ENCODE results near the gene SLC22A23.

Gene SLC22A23, protein sequence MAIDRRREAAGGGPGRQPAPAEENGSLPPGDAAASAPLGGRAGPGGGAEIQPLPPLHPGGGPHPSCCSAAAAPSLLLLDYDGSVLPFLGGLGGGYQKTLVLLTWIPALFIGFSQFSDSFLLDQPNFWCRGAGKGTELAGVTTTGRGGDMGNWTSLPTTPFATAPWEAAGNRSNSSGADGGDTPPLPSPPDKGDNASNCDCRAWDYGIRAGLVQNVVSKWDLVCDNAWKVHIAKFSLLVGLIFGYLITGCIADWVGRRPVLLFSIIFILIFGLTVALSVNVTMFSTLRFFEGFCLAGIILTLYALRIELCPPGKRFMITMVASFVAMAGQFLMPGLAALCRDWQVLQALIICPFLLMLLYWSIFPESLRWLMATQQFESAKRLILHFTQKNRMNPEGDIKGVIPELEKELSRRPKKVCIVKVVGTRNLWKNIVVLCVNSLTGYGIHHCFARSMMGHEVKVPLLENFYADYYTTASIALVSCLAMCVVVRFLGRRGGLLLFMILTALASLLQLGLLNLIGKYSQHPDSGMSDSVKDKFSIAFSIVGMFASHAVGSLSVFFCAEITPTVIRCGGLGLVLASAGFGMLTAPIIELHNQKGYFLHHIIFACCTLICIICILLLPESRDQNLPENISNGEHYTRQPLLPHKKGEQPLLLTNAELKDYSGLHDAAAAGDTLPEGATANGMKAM

GRCh38 chr6:3456898-3457709 lies at the start of gene SLC22A23:
Gene SLC22A23 (minus strand): TSS chr6:3457050. CDS start chr6:3456559, 491 bp downstream.
- DNase-seq, result peak; percentile 83

DNA sequence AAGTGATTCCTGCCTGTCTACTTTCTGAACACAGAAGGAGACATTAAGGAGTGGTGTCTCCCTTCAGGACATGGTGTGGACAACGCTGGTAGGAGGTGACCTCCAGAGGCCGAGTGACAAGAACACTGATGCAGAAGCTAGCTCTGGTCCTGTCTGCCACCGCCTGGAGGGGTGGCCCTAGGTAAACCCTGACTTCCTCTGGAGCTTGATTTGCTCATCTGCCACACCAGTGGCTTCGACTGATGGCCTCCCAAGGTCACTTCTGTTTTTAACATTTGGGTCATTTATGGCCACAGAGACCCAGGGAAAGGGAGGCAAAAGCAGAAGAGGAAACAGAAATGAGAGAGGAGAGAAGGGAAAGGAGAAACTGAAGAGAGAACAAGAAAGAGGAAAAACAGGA lies 49.4 kb upstream of the SLC22A23 start:
- DNase-seq, result no peak

DNA sequence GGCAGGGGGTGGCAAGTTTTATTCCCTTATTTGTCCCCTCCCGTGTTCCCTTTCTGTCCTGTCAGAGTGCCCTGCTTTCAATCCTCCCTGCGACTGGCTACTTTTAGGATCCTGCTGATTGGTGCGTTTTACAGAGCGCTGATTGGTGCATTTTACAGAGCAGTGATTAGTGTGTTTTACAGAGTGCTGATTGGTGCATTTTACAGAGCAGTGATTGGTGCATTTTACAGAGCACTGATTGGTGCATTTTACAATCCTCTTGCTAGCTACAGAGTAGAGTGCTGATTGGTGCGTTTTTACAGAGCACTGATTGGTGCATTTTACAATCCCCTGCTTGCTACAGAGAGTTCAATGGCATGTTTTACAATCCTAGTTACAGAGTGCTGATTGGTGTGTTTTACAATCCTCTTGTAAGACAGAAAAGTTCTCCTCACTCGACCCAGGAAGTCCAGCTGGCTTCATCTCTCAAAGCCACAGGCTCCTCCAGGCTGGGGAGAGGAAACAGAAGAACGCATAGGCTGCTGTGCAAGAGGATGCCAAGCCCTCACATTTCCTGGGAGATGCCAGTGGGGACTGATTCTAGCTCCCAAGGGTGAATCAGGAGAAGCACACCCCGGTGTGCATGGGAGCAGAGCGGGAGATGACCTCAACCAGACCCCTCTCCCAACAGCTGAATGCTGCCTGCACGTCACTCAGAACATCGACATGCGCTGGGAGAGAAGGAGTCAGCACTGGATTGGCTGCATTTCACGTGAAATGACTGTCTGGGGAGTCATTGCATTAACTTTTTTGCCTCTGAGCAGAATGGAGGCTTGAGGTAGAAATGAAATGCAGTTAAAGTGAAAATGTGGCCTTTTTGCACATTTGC lies 48.3 kb upstream of the SLC22A23 start:
- no peak for DNase-seq

DNA sequence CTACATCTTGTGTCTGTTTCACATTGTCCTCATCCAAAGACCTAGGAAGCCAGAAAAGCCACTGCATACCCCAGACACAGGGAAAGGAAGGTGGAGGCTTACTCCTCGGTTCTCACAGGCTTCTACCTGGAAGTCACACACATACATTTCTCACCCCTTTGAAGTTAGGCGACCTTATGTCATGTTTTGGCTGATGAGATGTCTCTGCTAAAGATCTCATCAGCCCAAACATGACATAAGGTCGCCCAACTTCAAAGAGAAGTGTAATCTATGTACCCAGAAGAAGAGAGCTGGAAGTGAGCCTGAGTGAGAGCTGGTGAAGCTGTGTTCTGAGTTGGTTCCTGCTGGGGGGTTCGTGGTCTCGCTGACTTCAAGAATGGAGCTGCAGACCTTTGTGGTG lies 47.5 kb upstream of the SLC22A23 start:
- no peak for DNase-seq

DNA sequence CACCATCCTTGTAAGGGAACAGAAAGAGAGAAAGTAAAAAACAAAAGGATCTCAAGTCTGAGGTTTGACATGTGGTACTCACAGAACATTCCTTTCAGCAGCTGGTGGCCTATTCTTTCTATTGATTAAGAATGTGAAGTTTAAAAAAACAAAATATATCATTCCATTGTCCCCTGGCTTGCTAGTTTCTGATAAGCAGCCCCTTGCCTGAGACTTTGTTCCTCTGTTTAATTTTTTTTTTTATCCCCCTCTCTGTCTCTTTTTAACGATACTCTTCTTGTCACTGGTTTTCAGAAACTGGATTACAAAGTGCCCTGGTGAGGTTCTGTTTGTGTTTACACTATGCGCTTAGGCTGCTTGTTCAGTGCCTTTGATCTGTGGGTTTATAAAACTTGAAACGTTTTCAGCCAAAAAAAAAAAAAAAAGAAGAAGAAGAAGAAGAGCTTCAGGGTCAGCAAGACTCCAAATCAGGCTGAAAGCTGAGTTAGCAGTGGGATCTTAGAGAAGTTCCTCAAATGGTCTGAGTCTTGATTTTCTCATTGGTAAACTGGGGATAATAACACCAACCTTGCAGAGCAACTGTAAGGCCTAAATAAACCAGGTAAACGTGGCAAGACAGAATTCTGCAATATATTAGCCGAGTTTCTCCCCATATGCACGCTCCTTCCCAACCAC lies 45.1 kb upstream of the SLC22A23 start:
- DNase-seq, result no peak

GRCh38 chr6:3500262-3501014 lies 43.6 kb upstream of the SLC22A23 start:
- DNase-seq, result no peak

DNA sequence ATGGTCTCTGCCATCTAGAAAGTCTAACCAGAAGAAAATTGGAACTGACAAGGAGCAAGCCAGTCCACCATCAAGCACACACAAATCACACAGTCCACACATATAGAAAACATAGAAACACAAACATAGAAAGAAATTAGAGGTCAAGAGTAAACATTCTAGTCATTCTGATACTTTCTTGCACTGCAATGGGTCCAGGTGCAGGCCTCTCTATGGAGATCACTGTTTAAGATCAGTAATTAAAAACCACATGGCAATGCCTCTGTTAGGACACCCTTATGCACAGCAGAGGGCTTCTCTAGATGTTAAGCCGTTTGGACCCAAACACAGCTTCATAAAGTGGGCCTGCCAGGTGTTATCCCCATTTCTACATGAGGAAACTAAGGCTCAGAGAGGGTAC lies 42.8 kb upstream of the SLC22A23 start:
- no peak for DNase-seq

DNA sequence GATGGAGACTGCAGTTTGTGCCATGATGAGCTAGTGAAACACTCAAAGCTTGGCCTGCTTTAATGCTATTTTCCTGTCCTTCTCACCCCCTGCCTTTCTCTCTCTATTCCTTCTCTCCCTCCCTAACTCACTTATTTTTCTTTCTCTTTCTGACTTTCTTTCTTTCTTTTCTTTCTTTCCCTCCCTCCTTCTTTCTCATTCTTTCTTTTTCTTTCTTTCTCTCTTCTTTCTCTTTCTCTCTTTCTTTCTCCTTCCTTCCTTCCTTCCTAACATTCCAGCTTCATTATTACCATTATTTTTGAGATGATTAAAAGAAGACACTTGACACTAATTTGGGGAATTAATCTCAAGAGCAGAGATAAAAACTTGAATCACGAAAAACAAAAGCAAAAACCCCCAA lies 39.5 kb upstream of the SLC22A23 start:
- DNase-seq, result no peak

DNA sequence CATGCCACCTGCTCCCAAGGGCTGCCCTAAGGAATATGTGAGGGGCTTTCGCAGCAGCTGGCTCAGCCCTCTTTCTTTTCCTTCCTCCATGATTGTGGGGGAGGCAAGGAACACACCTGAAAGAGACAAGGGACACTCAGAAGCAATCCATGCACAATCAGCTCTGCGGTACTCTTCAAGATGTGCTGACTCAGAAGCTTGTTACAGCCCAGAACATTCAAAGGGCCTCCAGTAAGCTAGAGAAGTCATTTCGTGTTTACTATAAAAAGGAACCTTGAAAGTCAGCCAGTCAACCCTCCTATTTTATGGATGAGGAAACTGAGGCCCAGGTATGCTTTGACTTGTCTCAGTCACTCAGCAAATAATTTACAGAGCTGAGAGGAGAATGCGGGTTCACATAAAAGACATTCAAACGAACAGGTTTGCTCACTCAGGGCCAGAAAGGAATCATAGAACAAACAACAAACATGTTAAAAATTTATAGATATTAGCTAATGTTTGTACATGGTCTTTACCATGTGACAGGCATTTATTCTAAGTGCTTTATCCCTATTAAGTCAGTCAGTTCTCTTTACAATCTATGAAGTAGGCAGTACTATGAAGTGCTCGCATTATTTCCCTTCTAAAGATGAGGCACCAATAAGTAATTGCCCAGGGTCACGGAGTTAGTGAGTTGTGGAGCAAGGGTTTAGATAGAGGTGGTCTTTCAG lies 37.7 kb upstream of the SLC22A23 start:
- DNase-seq, result no peak

DNA sequence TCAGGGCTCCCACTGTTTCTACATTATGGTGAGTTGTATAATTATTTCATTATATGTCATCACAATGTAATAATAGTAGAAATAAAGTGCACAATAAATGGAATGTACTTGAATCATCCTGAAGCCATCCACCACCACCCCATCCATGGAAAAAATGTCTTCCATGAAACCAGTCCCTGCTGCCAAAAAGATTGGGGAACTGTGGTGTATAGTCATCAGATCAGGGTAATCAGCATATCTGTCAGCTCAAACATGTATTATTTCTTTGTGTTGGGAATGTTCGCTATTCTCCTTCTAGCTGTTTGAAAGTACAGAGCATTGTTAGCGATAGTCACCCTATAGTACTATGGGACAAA lies 33.8 kb upstream of the SLC22A23 start:
- DNase-seq, result no peak

- no peak for DNase-seq
These were observed 33.2 kb upstream of the SLC22A23 start for GRCh38 chr6:3489961-3490624.

DNA sequence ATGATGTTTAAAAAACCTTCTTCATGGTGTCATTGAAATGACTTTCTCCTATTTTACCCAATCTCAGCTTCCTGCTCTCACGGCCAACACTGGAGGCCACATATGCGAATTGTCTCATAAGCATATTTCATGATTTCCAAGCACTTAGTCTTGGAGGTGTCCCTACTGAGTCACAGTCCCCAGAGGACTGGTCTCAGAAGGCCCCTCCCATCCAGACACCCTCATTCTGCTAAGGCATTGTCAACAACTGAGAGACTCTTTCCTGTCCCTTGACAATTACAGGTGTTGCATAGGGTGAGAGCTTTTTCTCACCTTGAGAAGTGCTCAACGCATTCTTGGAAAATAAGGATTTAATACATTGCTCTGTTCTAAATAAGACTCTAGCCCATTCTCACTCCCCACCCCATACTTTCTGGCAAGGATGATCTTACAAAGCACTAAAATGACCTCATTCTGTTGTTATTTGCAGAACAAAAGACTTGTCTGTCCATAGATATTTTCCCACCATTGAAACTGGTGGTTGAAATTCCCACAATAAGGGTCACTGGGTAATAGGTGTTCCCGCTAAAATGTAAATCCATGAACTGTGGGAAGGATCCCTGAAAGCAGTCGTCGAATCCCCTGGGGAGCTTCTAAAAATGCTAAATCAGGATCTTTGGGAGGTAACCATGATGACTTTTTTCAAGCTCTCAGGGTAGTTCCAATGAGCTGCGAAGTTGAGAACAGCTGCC lies 32.3 kb upstream of the SLC22A23 start:
- no peak for DNase-seq

DNA sequence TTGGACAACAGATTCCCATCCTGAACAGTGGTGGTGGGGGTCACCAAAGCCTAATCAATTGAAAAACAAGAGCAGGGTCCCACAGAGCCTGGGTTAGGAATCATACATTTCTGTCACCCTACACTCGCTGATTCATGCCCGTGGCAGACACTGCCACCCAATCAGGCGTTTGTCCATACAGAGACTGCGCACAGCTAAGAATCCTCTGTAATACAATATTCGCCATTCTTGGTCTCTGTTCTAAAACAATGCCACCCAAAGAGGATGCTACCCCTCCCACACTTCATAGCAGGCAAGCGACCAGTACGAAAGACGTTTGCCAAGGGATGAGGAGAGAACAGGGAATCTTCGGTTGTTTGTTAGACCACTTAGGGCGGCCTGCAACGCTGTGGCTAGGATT lies 28.1 kb upstream of the SLC22A23 start:
- no peak for DNase-seq

- DNase-seq, result no peak
These were observed 27.3 kb upstream of the SLC22A23 start for GRCh38 chr6:3484192-3484591.

DNA sequence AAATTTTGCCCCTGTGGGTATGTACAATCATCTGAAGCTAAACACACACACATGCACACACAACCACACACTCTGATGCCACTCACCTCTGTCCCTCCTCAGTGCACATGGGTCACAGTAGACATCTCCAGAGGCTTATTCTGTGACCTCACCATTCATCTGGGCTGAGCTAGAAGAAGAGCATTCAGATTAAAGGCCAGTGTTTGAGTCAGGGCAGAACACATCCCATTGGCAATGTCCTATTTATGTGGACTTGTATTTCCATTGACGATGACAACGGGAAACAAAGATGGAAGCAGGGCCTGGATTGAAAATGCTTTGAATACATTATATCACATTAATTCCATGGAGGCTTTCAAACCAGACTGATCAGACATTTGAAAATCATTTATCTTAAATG lies 26.8 kb upstream of the SLC22A23 start:
- no peak for DNase-seq

GRCh38 chr6:3482869-3483268 lies 26.0 kb upstream of the SLC22A23 start:
- DNase-seq, result no peak

GRCh38 chr6:3481640-3482039 lies 24.8 kb upstream of the SLC22A23 start:
- no peak for DNase-seq

GRCh38 chr6:3480009-3480408 lies 23.2 kb upstream of the SLC22A23 start:
- DNase-seq, result no peak

DNA sequence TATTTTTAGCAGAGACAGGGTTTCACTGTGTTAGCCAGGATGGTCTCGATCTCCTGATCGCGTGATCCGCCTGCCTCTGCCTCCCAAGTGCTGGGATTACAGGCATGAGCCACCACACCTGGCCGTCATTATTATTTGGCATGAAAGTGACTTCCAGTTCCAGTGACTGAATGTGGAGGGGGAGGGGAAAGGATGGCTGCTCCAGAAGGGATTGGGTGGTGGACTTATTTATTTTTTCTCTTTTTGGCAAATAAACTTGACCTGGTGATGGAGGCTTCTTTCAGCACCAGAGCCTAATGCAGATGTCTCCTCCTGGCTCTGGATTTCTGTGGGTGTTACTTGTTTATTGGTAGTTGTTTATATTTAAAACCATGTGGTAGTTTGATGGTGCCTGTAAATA lies 16.9 kb upstream of the SLC22A23 start:
- no peak for DNase-seq

Measured in right forelimb (tissue), 1 donor.